HG02970 (cell line): ENCODE results near the gene SPIRE1.

ENCODE experiments used
- ATAC-seq: cut with Tn5 transposase; IDR thresholded peaks from one replicate; pipeline ENCODE4 v1.9.1; 2021; ENCODE audit warnings: mild to moderate bottlenecking, moderate library complexity, moderate number of reproducible peaks; ENCODE audit not compliant: unreplicated experiment, low FRiP score

SPIRE1 gene

DNA sequence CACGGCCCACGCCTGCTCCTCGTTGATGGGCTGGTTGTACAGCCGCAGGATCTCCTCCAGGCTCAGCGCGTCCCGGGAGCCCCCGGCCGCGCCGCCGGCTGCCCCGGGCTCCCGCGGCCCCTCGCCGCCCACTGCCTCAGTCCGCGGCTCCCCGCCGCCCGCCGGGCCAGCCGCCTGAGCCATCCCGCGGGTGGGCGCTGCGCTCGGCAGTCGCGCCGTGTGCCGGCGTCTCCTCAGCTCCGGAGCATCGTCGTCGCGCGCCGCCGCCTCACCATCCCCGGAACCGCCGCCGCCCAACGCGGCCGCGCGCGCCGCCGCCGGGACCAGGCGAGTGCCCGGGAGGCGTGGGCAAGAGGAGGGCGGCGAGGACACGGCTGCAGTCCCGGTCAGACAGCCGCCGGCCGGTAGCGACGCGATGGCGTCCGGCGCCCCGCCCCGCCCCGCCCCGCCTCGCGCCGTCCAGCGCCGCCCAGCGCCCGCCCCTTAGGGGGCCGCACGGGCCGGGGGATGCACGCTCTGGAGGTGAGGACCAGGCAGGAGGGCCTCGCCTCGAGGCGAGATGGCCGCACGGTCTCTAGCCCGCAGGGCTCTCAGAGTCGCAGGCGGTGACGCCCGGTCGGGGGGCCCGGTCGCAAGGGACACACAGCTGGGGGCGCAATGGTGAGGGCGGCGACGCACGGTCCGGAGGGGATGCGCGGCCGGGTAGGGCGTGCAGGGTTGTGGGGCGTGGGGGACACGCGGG is at the start of gene SPIRE1:
Gene SPIRE1, minus strand, starts transcription at position 424 of the 742 bp plus-strand sequence. Its CDS starts 241 bp downstream, at position 183.
- ATAC-seq = peak; percentile 72

DNA sequence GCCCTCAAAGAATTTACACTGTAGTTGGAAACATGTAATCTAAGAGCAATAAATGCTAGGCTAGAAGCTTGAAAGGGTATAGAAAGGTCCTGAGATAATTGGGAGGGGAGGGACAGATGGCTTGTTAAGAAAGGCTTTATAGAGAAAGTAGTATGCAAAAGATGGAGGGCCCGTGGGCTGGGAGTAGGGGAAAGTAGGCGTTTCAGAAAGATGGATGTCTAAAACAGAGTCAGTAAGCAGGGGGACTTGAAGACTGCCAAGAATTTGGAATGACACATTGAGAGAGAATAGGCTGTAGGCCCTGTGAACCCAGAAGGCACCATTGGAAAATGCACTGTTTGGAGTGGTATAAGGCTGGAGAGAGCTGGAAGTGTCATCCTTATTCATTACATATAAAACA is 45.8 kb upstream of the SPIRE1 start:
- ATAC-seq = no peak

DNA sequence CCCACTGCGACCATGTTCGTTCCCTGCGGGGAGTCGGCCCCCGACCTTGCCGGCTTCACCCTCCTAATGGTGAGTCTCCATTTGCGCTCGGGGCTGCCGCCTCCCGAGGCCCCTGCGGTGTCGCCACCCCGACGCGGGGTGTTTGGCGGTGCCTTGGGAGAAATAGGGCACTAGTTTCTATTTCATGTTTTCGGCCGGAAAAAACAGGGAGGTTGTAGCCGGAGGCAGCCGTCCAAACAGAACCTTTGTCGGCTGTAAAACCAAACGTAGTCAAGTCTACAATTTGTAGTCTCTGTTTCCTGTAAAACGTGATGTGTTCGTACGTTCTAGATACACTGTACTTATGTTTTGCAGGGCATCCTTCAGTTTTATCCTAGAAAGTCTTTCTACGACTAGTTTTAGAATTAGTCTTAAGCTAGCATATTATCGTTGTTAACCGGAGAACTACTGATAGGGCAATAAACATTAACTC is 45.2 kb upstream of the SPIRE1 start:
- no peak for ATAC-seq

DNA sequence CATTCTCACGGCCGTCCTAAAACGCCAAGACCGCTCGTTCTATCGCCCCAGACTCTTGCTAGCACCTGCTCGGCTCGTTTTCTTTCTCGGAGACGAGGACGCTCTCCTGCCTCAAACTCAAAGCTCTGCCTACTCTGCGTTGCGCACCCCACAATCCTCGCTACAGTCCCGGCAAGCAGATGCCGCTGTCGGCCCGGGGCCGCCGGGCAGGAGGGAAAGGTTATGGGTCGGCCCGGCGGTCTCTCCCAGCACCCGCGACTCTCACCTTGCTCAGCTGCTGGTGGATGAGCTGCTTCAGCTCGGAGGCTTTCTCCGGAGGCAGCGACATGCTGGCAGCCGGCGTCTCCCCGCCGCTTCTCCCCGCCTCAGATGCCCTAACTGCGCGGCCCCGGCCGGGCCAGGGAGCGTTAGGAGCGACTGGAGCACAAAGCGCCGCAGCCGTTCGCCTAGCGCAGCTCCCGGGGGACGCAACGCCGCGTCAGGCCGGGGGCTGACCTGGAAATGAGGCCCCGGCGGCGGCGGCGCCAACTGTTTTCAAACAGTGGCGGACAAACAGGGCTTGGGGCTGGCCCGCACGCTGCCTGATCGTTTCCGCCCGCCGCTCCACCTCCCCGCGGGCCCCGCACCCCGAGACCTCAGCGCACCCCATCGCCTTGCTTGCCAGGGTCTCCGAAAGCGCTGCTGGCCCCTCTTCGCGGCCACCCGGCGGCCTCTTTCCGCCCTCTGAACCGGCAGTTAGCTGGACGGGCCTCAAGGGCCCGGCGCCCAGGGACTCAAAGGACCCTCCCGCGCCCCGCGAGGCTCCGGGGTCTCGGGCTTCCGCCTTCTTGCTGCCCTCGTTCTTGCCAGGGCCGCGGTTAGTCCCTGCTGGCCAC is 44.6 kb upstream of the SPIRE1 start, which contains the start of the genes CEP76 and PSMG2:
Gene CEP76, minus strand, starts transcription at position 503 of the 875 bp plus-strand sequence. Its CDS starts 175 bp downstream, at position 328.
Gene PSMG2, plus strand, starts transcription at position 822 of the 875 bp plus-strand sequence. CDS start 66 bp downstream, outside the sequence.
- ATAC-seq = peak; percentile 76

DNA sequence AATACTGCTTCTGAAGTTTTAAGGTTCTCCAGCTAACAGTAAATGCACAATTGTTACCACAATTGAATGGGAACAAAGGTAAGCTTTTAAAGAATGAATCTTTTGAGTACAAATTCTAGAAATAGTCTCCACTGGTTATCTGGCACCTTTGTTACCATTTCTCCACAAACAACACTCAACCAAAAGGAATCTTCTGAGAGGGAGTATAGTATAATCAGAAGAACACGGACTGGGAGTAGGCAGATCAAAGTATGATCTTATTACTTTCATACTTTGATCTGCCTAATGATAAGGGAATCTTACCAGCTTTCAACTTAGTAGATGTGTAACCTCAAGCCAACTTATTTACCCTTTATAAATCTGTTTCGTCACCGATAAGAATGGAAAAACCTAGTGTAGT is 43.3 kb upstream of the SPIRE1 start:
- no peak for ATAC-seq

DNA sequence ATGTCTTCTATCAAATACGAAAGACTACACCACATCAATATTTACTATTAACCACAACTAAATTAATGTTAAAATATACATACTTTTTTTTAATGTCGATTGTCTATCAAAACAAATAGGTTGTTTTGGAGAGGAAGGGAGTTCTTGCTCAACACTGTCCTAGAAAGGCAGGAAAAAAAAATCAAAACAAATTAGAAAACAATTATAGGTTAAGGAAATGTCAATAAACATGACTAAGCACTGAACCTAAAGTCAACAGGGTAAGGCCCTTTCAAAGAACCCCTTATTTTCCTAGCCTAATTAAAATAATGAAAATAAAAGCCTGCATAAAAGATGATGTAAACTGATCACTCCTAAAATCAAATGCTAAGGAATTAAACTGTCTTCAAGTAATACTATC is 41.8 kb upstream of the SPIRE1 start:
- ATAC-seq = no peak

DNA sequence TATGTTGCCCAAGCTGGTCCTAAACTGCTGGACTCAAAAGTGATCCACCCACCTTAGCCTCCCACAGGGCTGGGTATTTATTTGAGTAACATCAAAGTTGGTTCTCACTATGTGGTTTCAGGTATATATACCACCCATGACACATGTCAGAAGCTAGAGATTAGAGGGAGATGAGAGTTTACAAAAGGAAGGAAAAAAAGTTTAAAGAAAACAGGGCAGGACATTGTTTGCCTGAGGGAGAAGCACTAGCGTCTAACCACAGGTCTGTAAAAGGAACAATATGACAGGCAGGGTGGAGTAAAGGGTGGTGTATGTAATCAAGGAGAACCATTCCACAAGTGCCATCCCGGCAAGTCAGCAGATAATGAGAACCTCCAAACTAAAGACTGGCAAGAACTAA is 36.1 kb upstream of the SPIRE1 start:
- no peak for ATAC-seq

DNA sequence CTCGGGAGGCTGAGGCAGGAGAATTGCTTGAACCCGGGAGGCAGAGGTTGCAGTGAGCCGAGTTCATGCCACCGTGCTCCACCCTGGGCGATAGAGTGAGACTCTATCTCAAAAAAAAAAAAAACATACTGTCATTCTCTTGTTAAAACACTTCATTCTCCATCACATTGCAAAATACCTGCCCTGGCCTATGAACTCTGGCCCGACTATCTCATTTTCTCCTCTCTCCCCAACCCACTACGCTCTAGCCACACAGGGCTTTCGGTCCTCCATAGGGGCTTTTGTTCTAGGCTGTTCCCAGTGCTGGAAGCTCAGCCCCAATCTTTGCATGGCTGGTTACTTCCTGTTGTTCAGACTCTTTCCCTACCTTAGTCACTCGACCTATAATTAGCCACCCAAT is 34.3 kb upstream of the SPIRE1 start:
- no peak for ATAC-seq

DNA sequence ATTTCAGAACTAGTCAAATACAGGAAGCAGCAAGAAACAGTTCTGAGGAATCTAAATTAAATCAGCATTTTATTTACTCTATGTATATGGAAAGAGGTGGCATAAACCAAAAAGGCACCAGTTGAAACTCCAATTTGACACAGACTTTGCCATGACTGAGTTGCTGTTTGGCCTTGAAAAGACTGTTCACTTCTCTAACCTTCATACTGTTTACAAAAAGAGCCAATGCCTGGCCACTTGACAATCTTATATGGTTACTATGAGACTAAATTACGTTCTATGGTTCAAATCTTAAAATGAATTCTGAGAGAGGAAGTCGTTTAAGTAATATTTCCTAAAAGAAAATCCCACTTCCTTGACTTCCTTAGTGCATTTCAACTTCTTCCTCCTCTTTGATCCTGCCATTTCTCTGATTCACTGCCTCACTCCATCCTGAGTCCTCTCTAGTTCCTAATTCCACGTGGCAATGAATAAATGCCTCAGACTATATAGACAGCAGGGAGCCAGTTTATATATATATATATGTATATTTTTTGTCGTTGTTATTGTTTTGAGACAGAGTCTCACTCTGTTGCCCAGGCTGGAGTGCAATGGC is 31.4 kb upstream of the SPIRE1 start:
- ATAC-seq = no peak

DNA sequence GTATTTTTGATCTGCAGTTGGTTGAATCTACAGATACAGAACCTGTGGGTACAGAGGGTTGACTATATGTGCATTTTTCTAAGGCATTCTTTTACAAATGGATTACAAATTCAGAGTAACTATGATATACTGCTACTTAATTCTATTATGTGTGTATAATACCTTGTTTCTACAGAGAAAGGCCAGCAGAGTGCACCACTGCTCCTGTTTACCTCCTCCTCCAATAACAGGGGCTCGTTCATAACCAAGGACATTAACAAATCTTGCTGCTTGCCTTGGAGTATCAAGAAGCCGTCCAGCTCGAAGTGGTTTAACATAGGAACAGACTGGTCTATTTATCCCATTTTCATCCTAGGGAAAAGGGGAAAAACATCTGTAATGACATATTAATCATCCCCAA is 28.2 kb upstream of the SPIRE1 start:
- ATAC-seq = no peak

DNA sequence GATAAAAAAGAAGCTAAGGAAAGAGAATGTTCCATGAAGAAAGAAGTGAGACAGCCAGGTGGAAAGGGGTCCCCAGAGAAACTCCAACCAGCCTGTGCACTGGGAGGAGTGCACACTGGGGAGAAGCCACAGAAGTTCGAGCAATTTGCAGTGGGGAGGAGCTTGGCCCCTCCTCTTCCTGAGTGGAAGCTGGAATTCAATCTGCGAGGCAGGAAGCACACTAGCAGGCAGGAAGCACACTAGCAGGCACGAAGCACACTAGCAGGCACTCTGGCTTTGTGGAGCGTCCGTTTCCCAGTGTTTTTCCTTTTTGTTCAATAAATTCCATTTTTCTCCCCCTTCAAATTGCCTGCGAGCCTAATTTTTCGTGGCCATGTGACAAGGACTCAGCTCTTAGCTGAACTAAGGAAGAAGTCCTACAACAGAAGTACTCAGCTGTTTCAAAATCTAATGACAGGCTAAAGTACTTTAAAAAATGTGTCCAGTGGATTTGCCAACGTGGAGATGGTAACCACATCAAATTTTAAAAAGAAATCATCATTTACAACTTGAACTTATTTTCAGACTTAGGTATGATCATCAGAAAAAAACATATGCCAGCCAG is 21.4 kb upstream of the SPIRE1 start:
- no peak for ATAC-seq

DNA sequence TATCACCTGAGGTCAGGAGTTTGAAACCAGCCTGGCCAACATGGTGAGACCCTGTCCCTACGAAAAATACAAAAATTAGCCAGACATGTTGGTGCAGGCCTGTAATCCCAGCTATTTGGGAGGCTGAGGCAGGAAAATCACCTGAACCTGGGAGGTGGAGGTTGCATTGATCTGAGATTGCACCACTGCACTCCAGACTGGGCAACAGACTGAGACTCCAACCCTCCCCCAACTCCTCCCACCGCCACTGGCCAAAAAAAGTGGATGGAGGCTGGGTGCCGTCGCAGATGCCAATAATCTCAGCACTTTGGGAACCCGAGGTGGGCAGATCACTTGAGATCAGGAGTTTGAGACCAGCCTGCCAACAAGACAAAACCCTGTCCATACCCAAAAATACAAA is 10.1 kb upstream of the SPIRE1 start:
- no peak for ATAC-seq

DNA sequence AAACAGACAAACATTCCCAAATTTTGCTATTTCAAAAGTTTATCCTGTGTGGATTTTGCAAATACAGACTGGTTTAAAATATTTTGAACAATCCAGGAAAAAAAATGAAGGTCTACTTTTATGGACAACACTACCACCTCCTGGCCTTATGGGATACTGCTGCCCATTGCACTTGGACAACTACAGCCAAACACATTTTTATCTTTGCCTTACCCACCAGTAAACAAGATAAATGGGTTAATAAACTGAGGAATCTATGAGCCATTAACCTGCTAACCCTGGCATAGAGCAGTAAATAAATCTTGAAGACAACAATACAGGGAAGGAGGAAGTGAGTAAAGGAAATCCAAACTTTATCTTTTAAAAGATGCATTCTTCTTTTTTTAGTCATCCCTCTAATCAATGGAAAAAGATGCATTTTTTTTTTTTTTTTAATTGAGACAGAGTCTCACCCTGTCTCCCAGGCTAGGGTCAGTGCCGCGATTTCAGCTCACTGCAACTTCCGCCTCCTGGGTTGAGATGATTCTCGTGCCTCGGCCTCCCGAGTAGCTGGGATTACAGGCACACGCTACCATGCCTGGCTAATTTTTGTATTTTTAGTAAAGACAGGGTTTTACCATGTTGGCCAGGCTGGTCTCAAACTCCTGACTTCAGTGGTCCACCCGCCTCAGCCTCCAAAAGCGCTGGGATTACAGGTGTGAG is 2.1 kb upstream of the SPIRE1 start:
- ATAC-seq = no peak

DNA sequence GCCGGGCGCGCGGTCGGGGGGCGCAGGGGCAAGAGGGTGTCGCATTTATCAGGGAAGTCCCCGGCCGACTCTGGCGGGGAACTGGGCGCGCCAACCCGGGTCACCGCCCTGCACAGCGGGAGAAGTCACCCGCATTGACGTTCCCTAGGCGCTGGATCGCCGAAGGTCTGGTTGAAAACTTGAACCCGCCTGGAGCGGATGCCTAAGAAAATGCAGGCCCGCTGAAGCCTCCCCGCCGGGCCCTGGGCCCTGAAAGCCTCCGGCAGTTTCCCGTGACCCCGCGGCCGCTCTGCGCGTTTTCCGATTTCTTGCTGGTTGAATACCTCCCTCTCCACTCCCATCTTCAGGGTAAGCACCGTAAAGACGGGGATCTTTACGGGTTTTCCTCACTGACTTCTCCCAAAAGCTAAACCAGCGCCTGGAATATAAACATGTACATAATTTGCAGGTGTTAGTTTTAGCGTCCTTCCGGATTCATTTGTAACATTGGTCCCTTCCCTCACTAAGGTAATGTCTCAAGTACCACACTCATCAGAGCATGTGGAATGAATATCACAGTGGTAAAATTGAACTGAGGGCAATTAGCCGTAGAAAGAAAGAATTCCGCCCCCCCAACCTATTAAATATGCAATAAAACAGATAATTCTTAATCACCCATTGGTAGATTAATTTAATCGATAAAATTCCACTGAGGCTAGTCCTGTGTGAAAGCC is 675 bp upstream of the SPIRE1 start:
- no peak for ATAC-seq

DNA sequence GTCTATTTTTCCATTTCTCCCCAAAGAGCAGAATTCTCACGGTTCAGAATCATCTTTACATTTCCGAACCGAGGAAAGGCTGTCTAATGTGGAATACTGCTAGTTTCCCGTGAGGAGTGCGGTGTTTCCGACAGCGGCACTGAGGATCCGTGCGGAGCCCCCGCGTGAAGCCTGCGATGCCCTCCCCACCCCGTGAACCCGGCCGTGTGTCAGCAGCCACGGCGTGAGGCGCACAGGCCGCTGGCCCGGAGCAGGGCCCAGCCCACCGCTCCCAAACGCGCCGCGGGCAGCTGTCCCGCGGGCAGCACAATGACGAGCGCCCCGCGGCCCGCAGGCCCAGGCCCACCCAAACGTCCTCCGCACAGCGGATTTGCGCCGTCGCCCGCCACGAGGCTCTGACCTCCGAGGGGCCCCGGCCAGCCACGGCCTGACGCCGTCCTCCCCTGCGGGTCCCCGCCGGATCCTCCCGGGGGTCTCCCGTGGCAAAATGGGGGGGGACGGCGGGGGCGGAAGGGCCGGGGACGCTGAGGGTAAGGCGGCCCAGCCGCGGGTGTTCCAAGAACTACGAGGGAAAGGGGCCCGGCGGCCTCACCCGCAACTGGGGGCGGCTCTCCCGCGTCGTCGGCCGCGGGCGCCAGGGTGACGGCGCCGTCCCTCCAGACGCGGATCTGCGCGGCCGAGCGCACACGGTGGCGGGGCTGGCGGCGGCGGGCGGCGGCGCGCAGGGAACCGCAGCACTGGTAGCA is 796 bp downstream of the SPIRE1 start:
- peak; percentile 19 for ATAC-seq

DNA sequence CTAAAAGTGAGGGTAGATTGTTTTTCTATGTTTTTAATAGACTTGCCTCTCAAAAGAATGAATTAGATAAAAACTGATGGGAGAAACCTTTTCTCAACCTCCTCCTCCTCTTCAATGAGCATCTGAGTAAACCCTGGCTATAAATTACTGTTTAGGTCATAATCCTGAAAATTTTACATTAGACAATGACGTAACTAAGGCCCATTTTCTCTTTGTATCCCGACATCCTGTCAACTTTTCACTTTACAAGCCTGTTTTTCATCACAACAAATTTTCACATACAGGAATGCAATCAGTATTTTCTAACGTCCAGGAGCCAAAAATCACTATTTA is 1.3 kb downstream of the SPIRE1 start:
- no peak for ATAC-seq

DNA sequence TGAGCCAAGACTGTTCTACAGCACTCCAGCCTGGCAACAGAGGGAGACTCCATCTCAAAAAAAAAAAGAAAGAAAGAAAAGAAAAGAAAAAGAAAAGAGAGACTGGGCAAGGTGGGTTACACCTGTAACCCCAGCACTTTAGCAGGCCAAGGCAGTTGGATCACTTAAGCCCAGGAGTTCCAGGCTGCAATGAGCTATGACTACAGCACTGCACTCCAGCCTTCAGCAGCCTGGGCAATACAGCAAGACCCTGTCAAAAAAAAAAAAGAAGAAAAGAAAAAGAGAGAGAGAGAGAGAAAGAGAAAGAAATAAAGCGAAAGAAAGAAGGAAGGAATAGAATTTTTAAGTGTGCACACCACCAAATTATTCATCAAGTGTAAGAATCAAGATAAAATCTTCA is 2.9 kb downstream of the SPIRE1 start:
- no peak for ATAC-seq

DNA sequence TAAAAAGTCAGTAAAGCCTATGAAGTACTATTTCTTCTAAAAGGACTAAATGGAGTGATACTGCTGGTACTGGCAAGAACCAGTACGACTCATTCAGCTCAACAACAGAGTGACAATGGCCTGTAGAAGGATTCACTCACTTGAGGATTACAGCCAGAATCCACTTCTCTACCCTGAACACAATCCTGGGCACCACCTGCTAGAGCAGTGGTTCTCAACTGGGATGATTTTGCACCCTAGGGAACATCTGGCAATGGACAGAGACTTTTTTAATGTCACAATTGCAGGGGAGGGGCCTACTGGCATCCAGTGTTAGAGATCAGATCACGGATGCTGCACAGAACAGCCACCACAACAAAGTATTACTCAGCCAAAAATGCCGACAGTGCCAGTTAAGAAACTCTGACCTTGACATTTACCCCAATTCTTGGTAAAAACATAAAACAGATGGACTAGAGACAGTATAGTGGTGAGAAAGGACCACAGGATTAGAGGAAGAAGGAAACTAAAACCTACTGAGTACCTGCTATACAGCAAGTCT is 5.0 kb downstream of the SPIRE1 start:
- ATAC-seq = no peak
